Activated CD8-positive, alpha-beta memory T cell treated with anti-CD3 and anti-CD28 coated beads, Interleukin-2, amount 50 U/mL, for 1 hour (primary cell): ENCODE results near the gene MILR1.
"Not testable (repeated sequence)": the region's sequence is repeated elsewhere in the genome, so short reads cannot be mapped to it uniquely, and the experiment has no call there.

Experiments
- DNase-seq: peaks from one replicate; pipeline ENCODE4 v3.0.0-alpha.2; 2020; ENCODE audit errors: extremely low read depth

MILR1 gene

DNA sequence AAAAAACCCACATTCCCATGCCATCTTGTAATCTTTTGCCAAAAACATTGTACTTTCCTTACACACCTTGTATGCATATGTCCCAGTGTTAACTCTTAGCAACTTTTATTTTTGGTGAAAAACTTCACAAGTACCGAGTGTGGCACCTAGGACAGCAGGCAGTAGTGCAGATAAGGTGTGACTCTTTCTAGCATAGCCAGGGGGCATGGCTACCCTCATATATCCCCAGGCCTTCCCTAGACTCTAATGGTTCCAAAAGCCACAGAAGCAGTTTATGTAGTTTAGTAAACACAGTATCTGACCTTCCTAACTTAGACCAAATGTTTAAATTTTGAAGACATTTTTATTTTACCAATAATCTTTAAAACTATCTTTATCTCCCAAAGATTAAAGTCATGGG, 20.5 kb upstream of the MILR1 start:
- DNase-seq: no peak

DNA sequence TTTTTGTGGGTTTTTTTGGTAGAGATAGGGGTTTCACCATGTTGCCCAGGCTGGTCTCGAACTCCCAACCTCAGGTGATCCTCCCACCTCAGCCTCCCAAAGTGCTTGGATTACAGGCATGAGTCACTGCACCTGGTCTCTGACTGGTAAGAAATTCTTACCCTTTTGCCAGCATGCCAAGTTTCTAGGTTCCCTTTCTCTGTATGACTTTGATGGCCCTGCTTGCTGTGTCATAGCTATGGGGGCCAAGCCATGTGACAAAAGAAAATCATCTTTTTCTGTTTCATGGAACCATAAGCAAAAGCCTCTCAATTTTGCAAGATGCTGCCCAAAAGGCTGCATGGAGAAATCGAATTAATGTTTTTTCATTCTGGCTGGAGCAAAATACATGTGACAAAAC, 18.9 kb upstream of the MILR1 start:
- DNase-seq: not testable (repeated sequence)

- DNase-seq: no peak
Measured at GRCh38 chr17:64431534-64431933, 17.4 kb upstream of the MILR1 start.

GRCh38 chr17:64437944-64438525, 10.9 kb upstream of the MILR1 start:
- DNase-seq: no peak

GRCh38 chr17:64439521-64439920, 9.4 kb upstream of the MILR1 start:
- not testable (repeated sequence) for DNase-seq

- DNase-seq: no peak
Measured at GRCh38 chr17:64439956-64440355, 9.0 kb upstream of the MILR1 start.

DNA sequence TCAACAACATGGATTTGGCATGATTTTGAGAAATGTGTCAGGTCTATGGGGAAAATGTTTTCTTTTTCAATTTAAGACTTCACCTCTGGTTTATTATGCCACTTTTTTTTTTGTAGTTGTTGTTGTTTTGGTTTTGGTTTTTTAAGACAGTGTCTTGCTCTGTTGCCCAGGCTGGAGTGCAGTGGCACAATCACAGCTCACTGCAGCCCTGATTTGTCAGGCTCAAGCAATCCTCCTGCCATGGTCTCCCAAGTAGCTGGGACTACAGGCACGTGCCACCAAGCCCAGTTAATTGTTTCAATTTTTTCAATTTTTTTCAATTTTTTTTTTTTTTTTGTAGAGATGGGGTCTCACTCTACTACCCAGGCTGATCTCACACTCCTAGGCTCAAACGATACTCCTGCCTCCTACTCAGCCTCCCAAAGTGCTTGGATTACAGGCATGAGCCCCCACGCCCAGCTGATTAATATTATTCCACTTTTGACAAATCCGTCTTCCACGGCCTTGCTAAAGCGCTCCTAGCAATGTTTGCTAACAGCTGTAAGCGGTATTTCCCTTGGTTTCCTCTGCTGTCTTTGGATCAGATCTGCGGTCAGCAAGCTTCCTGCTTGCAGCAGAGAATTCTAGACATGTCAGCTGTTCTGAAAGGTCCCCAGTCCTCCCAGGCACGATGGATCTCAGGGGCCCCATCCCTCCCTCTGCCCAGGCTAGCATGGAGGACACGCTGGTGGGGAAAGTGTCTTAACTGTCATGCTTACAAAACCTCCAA, 7.0 kb upstream of the MILR1 start:
- no peak for DNase-seq

DNA sequence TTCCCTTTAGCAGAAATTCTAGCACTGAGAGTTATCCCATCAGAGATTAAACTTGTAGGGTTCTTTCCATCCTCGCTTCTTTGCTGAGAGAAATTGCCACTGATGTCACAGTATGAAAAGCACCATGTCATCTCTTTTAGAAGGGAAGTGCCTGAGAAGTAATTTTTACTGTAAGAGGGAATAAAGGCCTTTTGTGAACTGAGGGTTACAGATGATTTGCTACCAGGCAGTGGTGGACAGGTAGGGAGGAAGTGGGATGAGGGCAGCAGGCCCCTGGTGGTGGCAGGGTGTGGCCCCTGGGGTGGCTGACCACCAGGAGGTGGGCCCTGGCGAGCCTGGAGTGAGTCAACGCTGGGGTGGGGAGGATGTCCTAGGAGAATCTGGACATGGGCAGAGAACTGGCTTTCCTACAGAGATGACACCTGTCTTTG, 6.4 kb upstream of the MILR1 start:
- DNase-seq: no peak

- DNase-seq: no peak
Measured at GRCh38 chr17:64443086-64443760, 5.7 kb upstream of the MILR1 start.

- no peak for DNase-seq
Measured at GRCh38 chr17:64447526-64447925, 1.4 kb upstream of the MILR1 start.

GRCh38 chr17:64449545-64449944, 630 bp downstream of the MILR1 start:
- no peak for DNase-seq

GRCh38 chr17:64455993-64456885, 7.3 kb downstream of the MILR1 start:
- DNase-seq: no peak

- DNase-seq: no peak
Measured at GRCh38 chr17:64457156-64457555, 8.2 kb downstream of the MILR1 start.

GRCh38 chr17:64458756-64459155, 9.8 kb downstream of the MILR1 start:
- no peak for DNase-seq

DNA sequence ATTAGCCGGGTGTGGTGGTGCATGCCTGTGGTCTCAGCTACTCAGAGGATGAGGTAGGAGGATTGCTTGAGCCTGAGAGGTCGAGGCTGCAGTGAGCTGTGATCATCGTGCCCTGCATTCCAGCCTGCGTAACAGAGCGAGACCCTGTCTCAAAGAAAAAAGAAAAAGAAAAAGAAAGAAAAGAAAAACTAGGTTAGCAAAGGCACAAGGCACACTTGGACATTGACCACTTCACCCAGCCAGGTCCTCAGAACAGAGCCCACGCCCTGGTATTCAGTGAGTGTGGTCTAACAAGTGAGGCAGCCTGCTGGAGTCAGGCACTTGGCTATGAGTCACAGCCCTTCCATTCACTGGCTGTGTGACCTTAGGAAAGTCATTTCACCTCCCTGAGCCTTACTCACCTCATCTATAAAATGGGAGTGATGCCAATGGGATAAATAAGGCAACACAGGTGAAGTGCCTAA, 10.4 kb downstream of the MILR1 start:
- DNase-seq: no peak

GRCh38 chr17:64459818-64460217, 10.9 kb downstream of the MILR1 start:
- DNase-seq: not testable (repeated sequence)

DNA sequence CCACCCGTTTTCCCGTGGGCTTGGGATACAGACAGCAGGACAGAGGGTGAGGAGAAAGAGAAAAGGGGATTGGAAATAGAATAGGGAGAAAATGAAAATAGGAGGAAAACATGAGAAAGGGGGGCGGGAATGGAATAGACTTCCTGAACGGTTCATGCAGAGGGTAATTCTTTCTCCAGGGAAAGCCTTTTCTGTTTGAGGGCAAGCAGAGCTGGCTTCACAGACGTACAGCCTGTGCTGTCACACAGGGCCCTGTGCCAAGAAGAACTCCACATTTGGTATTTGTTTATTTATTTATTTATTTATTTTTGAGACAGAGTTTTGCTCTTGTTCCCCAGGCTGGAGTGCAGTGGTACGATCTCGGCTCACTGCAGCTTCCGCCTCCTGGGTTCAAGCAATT, 12.0 kb downstream of the MILR1 start:
- no peak for DNase-seq

DNA sequence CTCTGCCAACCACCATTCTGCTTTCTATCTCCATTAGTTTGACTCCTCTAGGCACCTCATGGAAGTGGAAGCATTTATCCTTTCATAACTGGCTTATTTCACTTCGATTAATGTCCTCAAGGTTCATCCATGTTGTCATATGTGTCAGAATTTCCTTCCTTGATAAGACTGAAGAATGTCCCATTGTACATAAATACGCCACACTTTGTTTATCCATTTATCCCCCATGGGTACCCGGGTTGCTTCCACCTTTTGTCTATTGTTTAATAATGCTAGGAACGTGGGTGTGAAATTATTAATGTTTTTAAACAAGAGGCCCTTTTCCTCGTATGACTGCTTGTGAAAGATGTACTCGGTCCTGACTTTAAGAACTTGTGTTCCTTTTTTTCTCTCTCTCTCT, 12.9 kb downstream of the MILR1 start:
- DNase-seq: no peak

GRCh38 chr17:64466019-64466735, 17.3 kb downstream of the MILR1 start:
- no peak for DNase-seq

DNA sequence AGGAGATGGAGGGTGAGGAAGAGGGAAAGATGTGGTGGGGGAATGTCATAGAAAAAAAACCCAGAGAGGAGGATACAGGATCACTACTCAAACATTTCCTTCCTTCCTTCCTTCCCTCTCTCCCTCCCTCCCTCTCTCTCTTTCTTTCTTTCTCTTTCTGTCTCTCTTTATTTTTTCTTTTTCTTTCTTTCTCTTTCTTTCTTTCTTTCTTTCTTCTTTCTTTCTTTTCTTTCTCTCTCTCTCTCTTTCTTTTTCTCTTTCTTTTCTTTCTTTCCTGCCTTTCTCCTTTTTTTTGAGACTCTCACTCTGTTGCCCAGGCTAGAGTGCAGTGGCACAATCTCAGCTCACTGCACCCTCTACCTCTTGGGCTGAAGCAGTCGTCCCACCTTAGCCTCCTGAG, 17.9 kb downstream of the MILR1 start:
- DNase-seq: not testable (repeated sequence)

GRCh38 chr17:64470625-64471024, 21.7 kb downstream of the MILR1 start:
- no peak for DNase-seq
